GM19035 (cell line): ENCODE results near the gene MEN1.

Experiments used
- ATAC-seq: cut with Tn5 transposase; IDR thresholded peaks from one replicate; pipeline ENCODE4 v1.9.1; 2021; ENCODE audit not compliant: unreplicated experiment

Gene MEN1

GRCh38 chr11:64810271-64810890 is at the start of gene MEN1:
TSS of gene MEN1 (minus strand) at chr11:64810551. CDS start at chr11:64810109, 442 bp downstream.
- peak; percentile 59 for ATAC-seq

DNA sequence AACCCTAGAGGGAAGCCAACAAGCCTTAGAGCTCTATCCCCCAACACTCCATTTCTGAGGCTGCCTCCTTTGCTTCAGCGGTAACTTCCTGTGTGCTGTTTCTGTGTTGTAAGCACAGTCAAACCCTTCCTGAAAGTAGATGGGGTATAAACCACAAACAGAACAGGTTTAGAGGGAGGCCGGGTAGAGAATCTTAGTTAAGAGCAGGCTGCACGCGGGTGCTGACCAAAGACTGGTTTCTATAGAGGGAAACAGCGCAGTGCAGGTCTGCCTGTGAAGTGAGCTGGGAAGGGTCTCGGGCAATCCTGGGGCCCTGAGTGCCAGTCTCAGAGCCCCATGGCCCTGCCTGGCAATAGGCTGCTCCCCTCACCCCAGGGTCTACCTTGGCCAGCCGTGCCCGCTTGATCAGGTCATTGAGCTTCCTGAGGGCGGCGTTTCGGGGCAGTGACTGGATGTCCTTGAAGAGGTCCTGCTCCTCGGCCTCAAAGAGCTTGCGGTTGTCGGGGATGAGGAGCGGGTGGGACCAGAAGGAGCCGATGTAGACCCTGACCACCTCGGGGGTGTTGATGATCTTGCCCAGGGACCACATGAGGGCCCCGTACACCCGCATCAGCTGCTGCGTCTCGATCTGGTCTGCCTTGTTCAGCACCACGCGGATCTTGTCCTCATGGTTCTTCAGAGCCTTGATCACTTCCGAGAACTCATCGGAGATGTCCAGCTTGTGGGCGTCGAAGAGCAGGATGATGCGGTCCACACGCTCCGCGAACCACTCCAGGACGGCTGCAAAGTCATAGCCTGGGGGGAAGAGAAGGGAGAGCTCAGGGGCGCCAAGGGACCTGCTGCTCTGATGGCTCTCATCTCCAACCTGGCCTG is 49.4 kb upstream of the MEN1 start:
- peak; percentile 74 for ATAC-seq

- ATAC-seq = peak; percentile 6
Observed at GRCh38 chr11:64858467-64859263, 48.3 kb upstream of the MEN1 start.

- ATAC-seq = no peak
Observed at GRCh38 chr11:64857485-64857884, 47.1 kb upstream of the MEN1 start.

DNA sequence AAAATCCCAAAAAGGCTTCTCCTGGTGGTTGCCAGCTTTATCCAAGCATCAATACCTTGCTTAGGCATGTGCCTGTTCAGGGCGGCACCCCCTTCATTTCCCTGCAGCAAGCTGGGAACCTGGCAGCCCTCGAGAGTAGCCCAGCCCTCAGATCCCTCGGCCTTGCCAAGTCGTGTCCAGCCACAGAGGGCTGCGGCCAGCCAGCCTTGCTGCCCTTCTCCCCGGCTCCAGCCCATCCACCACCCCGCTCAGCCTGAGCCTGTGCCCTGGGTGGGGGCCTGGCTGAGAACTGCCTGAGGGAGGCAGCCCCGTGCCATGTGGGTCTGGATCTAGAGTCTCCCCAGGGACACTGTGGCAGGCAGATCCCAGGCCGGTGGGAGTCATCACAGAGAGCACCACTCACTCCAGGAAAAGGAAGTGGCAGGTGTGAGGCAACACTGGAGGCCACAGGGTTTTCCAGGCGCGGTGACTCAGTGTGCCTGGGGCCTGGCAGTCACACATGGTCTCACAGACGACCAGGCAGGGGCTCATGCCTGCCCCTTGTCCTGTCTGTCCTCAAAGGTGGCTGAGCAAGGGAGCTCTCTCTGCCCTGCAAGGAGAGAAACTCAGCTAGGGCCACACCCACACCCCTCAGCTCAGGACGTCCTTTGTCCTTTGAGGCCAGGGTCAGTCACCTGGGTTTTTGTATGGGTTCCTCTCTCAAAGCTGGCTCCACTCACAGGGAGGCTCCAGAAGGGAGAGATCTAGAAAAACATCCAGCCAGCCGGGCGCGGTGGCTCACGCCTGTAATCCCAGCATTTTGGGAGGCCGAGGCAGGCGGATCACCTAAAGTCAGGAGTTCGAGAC is 46.3 kb upstream of the MEN1 start:
- ATAC-seq = no peak

DNA sequence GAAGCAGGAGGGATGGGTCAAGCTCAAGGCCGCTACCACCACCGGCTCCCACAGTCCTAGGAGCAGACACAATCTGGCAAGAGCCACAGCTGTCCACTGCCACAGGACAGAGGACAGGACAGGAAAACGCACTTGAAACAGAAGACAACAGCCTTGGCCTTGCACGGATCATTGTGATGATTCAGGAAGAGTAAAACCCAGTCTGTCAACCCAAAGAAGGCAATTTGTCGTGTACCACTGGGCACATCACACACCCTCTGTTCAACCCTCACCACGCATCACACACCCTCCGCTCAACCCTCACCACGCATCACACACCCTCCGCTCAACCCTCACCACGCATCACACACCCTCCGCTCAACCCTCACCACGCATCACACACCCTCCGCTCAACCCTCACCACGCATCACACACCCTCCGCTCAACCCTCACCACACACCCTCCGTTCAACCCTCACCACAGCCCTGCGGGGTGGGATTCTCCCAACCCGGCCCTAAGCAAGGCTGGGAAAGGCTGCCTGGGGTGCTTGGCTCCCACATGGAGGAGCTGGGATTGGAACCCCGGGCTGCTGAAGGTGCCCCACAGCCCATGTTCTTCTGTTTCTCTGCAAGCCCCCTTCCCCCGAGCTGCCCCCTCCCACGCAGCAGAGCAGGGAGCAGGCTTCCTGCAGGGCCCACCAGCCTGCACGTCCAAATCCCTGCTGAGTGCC is 45.4 kb upstream of the MEN1 start:
- ATAC-seq = no peak

DNA sequence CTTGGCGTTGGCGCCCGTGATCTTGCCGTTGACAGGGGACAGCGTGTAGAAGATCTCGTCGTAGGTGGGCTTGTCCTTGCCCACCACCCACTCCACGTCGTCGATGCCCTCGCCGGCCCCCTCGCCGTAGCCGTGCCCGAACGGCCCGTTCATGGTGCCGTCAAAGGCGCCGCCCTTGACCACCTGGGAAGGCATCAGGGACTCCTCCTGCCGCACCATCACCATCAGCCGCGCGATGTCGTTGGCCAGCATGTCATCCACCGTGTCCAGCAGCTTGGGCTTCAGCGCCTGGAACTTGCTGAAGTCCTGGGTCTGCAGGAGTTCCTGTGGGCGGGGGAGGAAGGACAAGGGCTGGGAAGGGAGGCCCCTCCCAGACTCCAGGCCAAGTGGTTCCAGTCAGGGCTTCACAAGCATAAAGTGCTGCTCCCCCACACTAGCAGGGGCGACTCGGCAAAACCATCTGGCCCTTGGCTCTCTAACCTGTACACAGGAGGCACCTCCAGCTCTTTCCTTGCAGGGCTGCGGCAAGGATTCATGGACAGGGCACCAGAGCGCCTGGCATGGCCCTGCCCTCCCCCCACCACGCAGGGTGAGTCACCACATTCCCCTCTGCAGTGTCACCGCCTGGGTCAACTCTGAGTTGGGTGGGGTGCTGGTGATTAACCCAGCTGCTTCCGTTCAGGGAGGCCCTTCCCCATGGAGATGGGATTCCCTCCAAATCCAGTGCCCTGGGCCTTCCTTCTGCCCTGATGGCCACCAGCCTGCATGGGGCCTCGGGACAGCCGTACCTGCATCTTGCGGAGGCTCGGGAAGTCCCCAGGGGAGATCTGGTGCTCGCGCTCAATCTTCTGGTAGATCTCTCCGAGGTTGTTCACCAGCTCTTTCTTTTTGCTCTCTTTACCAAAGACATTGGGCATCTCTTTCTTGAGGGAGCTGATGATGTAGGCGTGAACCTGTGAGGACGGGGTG is 44.5 kb upstream of the MEN1 start:
- no peak for ATAC-seq

GRCh38 chr11:64854157-64854533 is 43.8 kb upstream of the MEN1 start:
- ATAC-seq = no peak

DNA sequence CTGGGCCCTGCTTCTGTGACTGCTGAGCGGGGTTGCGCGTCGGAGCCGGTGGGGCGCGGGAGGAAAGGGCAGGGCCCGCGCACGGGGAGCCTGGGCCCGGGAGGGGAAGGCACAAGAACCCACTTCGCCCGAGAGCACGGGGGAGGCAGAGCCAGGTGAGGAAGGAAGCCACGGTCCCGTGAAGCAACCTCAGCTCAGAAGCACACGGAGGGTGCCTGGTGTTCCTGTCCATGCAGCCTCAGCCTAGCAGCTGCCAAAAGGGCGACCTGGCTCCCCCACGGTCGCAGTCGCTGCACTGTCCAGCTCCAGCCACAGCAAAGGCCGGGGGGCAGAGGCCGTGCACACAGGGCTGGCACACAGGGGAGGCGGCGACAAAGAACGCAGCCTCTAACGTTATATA is 43.4 kb upstream of the MEN1 start:
- no peak for ATAC-seq

DNA sequence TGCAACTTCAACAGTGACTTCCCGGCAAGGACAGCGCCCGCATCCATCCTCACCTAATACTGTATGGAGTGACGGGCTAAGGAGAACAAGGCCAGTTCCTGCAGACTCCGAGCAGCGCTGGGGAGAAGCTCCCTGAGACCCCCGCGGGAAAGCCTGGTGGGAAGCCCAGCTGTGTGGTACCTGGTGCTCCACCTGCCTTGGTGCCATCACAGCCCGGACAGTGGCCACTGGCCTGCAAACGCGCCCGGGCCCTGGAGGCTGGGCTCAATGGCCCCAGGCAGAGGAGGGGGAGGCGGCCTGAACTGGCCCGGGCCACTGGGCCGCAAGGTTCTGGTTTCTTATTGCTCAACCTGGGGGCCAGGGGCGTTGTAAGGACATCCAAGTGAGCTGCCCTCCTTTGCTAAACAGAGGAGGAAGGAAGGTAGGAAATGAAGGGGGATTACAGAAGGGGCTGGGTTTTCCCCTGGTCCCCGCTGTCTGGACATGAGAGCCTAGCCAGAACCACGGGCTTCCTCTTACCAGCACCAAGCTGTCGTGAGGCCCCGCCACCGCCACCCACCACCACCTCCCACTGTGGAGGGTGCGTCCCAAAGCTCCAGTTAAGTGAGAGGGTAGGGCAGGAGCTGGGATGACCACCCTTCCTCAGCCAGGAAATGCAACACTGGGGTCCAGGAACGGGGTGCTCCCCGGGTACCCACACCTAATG is 42.6 kb upstream of the MEN1 start:
- ATAC-seq = no peak

DNA sequence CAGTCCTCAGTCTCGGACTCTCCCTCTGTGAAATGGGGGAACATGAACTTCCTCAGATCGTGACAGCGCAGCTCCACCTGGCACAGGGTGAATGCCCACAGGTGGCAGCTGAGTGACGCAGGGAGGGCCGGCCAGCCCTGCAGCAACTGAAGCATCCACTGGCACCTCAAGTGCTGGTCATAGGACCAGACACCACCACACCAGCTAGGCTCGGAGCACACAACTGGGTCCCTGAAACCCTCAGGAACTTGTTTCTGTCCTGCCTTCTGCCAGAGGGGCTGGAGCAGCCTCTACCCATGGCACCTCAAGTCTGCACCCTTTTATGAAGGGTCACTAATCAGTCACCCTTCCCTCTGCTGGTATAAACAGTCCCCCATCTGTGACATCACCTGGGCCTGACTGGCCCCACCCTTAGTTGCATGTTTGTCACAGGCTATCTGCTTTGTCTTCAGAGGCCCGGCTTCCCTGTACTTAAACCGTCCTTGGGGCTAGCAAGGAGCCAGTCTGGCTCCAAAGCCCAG is 41.5 kb upstream of the MEN1 start:
- peak; percentile 5 for ATAC-seq

GRCh38 chr11:64850979-64851567 is 40.7 kb upstream of the MEN1 start:
- ATAC-seq = peak; percentile 72

- ATAC-seq = no peak
Observed at GRCh38 chr11:64849598-64850356, 39.4 kb upstream of the MEN1 start.

DNA sequence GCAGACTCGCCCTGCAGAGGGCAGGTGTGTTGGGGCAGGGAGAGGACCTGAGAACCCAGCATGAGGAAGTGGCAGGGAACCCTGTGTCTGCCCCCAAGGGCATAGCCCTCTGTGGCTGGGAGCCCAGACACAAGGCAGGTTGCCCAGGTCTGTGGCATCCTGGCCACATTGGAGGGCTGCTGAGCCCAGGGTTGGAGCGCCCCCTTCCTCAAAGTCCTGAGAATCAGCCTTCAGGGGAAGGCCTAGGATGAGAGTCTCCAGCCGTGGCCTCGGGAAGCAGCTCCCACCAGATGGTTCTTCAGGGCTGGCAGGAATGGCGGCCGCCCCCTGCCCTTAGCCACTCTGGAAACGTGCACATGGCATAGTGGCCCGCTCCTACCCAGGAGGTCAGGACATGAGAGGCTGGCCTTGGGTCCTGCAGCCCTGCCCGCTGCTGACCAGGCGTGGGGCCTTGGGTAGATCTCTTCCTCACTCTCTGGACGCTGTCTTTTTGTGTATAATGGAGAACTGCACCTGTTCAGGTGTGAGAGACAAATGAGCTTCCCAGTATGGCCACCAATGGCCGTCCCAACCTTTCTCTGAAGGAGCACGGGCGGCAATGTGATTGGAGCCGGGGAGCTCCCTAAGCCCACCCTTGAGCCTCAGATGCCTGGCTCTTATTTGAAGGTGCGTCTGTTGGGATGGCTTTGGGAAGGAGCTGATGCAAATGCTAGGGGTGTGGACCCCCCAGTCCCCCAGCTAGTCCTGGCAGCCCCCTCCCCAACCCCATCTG is 38.7 kb upstream of the MEN1 start:
- no peak for ATAC-seq

DNA sequence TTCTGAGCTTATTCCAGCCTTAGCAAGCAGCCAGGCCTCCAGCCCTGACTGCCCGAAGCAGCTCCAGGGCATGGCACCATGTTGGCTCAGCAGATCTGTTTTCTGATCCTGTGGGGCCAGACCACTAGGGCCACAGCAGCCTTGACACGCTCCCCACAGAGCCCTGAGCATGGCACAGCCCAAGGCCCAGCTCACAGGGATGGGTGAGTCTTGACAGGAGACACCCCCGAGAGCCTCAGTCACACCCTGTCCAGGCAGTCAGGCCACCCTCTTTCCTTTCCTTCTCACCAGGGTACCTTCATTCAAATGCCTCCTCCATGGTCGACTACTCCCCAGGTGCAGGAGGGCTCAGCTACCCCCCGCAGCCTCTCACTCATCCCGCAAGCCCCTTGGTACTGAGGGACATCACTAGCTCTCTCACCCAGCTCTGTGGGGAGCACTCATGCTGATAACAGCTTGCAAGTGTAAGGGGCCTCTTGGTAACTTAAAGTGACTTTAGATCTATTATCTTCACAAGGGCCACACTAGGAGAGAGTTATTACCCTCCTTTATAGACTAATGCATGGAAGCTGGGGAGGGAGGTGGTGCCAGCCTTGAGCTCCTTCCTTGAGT is 38.0 kb upstream of the MEN1 start:
- no peak for ATAC-seq
